ENCODE results near the gene SCYL2.

Gene SCYL2

DNA sequence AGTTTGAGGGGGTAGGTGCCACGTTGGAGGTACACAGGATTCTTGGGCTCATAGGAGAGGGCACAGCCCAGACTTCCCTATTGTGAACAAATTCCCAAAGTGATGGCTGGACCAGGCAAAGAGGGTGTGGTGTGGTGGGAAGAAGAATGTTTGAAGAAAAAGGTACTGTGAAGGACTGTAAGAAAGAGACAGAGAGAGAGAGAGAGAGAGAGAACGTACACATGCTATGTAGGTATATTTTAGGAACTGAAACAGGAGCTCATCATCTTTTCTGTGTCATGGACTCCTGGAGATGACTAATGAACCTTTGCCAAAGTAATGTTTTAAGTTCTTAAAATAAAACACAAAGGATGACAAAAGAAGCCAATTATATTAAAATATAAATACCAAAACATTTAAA is 114.4 kb downstream of the SCYL2 start:
- DNase-seq = no peak

- no peak for DNase-seq
These were observed 115.4 kb downstream of the SCYL2 start for GRCh38 chr12:100382338-100382737.

DNA sequence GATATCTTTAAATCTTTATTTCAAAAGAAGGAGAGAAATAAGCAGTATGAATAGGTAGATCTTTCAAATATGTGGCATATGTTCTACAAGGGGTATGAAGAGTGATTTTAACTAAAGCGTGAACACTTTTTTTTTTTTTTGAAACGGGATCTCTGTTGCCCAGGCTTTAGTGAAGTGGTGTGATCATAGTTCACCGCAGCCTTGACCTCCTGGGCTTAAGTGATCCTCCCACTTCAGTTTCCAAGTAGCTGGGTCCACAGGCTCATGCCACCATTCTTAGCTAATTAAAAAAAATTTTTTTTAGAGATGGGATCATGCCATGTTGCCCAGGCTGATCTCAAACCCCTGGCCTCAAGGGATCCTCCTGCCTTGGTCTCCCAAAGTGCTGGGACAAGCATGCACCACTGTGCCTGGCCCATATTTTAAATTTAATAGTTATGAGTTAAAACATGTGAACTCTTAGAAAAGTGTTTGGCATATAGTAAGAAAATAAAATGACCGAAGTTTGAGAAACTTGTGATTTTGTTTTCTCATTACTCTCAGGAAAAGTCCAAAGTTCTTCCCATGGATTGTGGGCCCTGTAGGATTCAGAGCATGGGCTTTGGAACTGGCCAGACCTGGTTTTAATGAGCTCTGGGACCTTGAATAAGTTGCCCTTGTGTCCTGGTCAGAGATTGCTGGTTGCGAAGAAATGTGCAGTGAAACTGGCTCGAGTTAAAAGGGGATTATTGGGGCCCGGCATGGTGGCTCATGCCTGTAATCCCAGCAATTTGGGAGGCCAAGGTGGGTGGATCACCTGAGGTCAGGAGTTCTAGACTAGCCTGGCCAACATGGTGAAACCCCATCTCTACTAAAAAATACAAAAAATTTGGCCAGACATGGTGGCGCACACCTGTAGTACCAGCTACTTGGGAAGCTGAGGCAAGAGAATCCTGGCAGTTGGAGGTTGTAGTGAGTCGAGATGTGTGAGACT is 116.9 kb downstream of the SCYL2 start:
- DNase-seq = no peak

- no peak for DNase-seq
These were observed 117.6 kb downstream of the SCYL2 start for GRCh38 chr12:100384559-100384935.

GRCh38 chr12:100388382-100388781 is 121.4 kb downstream of the SCYL2 start:
- DNase-seq = no peak

All from fibroblast of skin of right quadriceps (primary cell).